PFSK-1 (cell line): ENCODE measurements around the gene KDM5B.

Experiments
- FOXP2 ChIP-seq: optimal IDR thresholded peaks from 2 replicates; pipeline ENCODE3; 2011; ENCODE audit warnings: borderline replicate concordance, control low read depth, inconsistent platforms; ENCODE audit not compliant: insufficient read depth; ENCODE audit errors: extremely low read length, extremely low read depth
- POLR2AphosphoS5 ChIP-seq: IDR thresholded peaks from 2 replicates; pipeline ENCODE4 v1.6.1; 2012; ENCODE audit warnings: low read depth, mild to moderate bottlenecking, control low read depth, low read length, moderate library complexity
- SIN3A ChIP-seq: IDR thresholded peaks from 2 replicates; pipeline ENCODE4 v1.6.1; 2012; ENCODE audit warnings: mild to moderate bottlenecking, low read length, moderate library complexity, borderline replicate concordance; ENCODE audit not compliant: insufficient read depth
- TAF1 ChIP-seq: IDR thresholded peaks from 2 replicates; pipeline ENCODE4 v1.6.1; 2012; ENCODE audit warnings: low read length, control low read depth, borderline replicate concordance; ENCODE audit not compliant: insufficient read depth
- TF ChIP-seq, protein P1 (sequence below), 2 experiments: IDR thresholded peaks; 2 replicates each; pipeline versions ENCODE4 v1.6.1 to v1.8.0; 2011 to 2012; ENCODE audit warnings: low read depth in 2 of 2, low read length in 2 of 2, control low read depth in 1 of 2, inconsistent platforms in 1 of 2, mild to moderate bottlenecking in 1 of 2, moderate library complexity in 1 of 2; ENCODE audit not compliant: insufficient read depth in 1 of 2

Gene KDM5B

GRCh38 chr1:202704601-202705000, 103.6 kb downstream of the KDM5B start:
- no peak for TF ChIP-seq SIN3A
- TF ChIP-seq FOXP2: no peak
- no peak for TF ChIP-seq POLR2AphosphoS5
- TF ChIP-seq TAF1: no peak
- TF ChIP-seq, protein P1, sequence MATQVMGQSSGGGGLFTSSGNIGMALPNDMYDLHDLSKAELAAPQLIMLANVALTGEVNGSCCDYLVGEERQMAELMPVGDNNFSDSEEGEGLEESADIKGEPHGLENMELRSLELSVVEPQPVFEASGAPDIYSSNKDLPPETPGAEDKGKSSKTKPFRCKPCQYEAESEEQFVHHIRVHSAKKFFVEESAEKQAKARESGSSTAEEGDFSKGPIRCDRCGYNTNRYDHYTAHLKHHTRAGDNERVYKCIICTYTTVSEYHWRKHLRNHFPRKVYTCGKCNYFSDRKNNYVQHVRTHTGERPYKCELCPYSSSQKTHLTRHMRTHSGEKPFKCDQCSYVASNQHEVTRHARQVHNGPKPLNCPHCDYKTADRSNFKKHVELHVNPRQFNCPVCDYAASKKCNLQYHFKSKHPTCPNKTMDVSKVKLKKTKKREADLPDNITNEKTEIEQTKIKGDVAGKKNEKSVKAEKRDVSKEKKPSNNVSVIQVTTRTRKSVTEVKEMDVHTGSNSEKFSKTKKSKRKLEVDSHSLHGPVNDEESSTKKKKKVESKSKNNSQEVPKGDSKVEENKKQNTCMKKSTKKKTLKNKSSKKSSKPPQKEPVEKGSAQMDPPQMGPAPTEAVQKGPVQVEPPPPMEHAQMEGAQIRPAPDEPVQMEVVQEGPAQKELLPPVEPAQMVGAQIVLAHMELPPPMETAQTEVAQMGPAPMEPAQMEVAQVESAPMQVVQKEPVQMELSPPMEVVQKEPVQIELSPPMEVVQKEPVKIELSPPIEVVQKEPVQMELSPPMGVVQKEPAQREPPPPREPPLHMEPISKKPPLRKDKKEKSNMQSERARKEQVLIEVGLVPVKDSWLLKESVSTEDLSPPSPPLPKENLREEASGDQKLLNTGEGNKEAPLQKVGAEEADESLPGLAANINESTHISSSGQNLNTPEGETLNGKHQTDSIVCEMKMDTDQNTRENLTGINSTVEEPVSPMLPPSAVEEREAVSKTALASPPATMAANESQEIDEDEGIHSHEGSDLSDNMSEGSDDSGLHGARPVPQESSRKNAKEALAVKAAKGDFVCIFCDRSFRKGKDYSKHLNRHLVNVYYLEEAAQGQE (IDR thresholded peaks at IDR 0.05; ENCODE audit: insufficient read depth in 1 of 2, low read depth in 2 of 2, low read length in 2 of 2): no peak

GRCh38 chr1:202703191-202703590, 105.0 kb downstream of the KDM5B start:
- TF ChIP-seq SIN3A (no peak), POLR2AphosphoS5 (no peak), FOXP2 (no peak), TAF1 (no peak)
- TF ChIP-seq, protein P1 (IDR thresholded peaks at IDR 0.05; ENCODE audit: insufficient read depth in 1 of 2, low read depth in 2 of 2, low read length in 2 of 2): no peak

- TF ChIP-seq POLR2AphosphoS5: no peak
- no peak for TF ChIP-seq TAF1
- TF ChIP-seq, protein P1 (IDR thresholded peaks at IDR 0.05; ENCODE audit: insufficient read depth in 1 of 2, low read depth in 2 of 2, low read length in 2 of 2): no peak
- TF ChIP-seq FOXP2: no peak
- no peak for TF ChIP-seq SIN3A
Observed at GRCh38 chr1:202702088-202702487, 106.1 kb downstream of the KDM5B start.

DNA sequence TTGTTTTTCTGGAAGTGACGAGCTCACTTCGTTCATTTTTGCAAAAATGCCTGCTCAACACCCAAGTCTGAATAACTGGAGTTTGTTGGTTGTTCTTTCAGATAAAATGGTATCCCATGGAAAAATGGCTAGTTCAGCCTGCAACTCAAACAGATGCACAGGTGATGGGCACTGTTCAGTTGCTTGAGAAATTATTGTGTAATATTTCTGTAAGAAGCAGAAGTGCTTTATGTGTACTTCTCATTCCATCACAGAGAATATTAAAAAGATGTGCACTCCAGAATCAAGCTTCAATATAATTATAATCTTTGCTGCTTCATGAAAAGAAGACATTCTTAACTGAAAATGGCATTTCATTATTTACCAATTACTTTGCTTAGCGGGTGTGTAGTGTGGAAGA, 107.0 kb downstream of the KDM5B start:
- TF ChIP-seq FOXP2 (no peak), POLR2AphosphoS5 (no peak), TAF1 (no peak)
- TF ChIP-seq, protein P1 (IDR thresholded peaks at IDR 0.05; ENCODE audit: insufficient read depth in 1 of 2, low read depth in 2 of 2, low read length in 2 of 2): no peak

- TF ChIP-seq POLR2AphosphoS5 (no peak), SIN3A (no peak), FOXP2 (no peak), TAF1 (no peak)
- TF ChIP-seq, protein P1 (IDR thresholded peaks at IDR 0.05; ENCODE audit: insufficient read depth in 1 of 2, low read depth in 2 of 2, low read length in 2 of 2): no peak
Observed at GRCh38 chr1:202700061-202700460, 108.2 kb downstream of the KDM5B start.
